Stimulated activated effector memory CD8-positive, alpha-beta T cell treated with anti-CD3 and anti-CD28 coated beads, Interleukin-12 subunit alpha, Interleukin-12 subunit beta, amount 100 ng/mL, for 72 hours (primary cell): Measurements from ENCODE around the gene PDCD11.

Source experiments
- ATAC-seq: fragments of 150-1000 bp; cut with Tn5 transposase; 2 replicates; pipeline ENCODE4 v1.10.0; 2021
- DNase-seq, 2 donors: peaks; one replicate each; pipeline ENCODE4 v3.0.0; 2021 to 2022; ENCODE audit warnings: low spot score in 2 of 2
- H3K27ac Mint-ChIP-seq: one replicate; pipeline ENCODE4 v1.8.0; 2022; ENCODE audit warnings: mild to moderate bottlenecking, mixed read lengths
- H3K36me3 Mint-ChIP-seq: one replicate; pipeline ENCODE4 v1.8.0; 2022; ENCODE audit warnings: mild to moderate bottlenecking, mixed read lengths
- H3K4me1 Mint-ChIP-seq: one replicate; pipeline ENCODE4 v1.8.0; 2022; ENCODE audit warnings: mixed read lengths
- H3K4me3 Mint-ChIP-seq: one replicate; pipeline ENCODE4 v1.8.0; 2022; ENCODE audit warnings: mild to moderate bottlenecking, mixed read lengths
- H3K9me3 Mint-ChIP-seq: one replicate; pipeline ENCODE4 v1.8.0; 2022; ENCODE audit warnings: mixed read lengths

PDCD11 gene

GRCh38 chr10:103493916-103494877 is 97.8 kb downstream of the PDCD11 start:
- Mint-ChIP-seq H3K27ac (no peak overlapping the region), H3K4me1 (peaks cover 38% of the 10 kb centered on the region), H3K36me3 (no peaks in the 10 kb centered on the region), H3K9me3 (no peaks in the 10 kb centered on the region), H3K4me3 (peak overlapping the region; percentile 75)
- peak; percentile 43 for ATAC-seq
- DNase-seq: peak in 1 of 2 donors; percentile 65

DNA sequence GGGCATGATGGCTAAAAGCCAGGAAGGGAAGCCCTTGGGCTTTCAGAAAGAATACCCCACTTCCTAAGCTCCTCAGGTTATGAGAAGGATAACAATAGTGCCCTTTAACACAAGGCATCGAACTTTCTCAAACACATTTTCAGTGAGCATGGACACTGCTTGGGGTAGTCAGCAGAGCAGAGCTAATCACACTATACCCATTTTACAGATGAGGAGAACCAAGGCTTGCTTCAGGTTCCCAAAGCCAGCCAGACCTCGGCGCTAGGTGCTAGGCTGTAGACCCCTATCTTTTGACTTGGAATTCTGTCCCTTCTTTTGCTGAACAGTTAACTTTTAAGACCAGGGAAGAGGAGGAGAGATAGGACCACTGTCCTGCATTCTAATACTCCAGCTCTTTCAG is 98.9 kb downstream of the PDCD11 start:
- Mint-ChIP-seq H3K36me3 (no peaks in the 10 kb centered on the region), H3K4me3 (peak overlapping the region; percentile 75)

More for the DNA sequence above, 98.9 kb downstream of the PDCD11 start:
- H3K9me3 Mint-ChIP-seq: no peaks in the 10 kb centered on the region
- ATAC-seq (no peak), DNase-seq (no peak)
- H3K27ac Mint-ChIP-seq: no peak overlapping the region
- peaks cover 29% of the 10 kb centered on the region for H3K4me1 Mint-ChIP-seq
